ENCODE measurements around the gene GRIP1.

GRIP1 gene

GRCh38 chr12:66409195-66409871 lies 269.5 kb downstream of the GRIP1 start:
- TF ChIP-seq CTCF (conservative IDR thresholded peaks at IDR 0.05): peak; percentile 80
- H3K27ac ChIP-seq: no peak overlapping the region

GRCh38 chr12:66405395-66405794 lies 273.5 kb downstream of the GRIP1 start:
- TF ChIP-seq CTCF (conservative IDR thresholded peaks at IDR 0.05): no peak
- H3K27ac ChIP-seq: no peak overlapping the region

- TF ChIP-seq CTCF (conservative IDR thresholded peaks at IDR 0.05): no peak
- H3K27ac ChIP-seq: peak overlapping the region; percentile 26; the same call in 1 of the 2 replicates
Measured at GRCh38 chr12:66403746-66404145, 275.1 kb downstream of the GRIP1 start.

- no peak overlapping the region for H3K27ac ChIP-seq
- no peak for TF ChIP-seq CTCF (conservative IDR thresholded peaks at IDR 0.05)
Measured at GRCh38 chr12:66399911-66400306, 279.0 kb downstream of the GRIP1 start.

GRCh38 chr12:66398931-66399910 lies 279.7 kb downstream of the GRIP1 start:
- TF ChIP-seq CTCF (conservative IDR thresholded peaks at IDR 0.05): no peak
- no peak overlapping the region for H3K27ac ChIP-seq

DNA sequence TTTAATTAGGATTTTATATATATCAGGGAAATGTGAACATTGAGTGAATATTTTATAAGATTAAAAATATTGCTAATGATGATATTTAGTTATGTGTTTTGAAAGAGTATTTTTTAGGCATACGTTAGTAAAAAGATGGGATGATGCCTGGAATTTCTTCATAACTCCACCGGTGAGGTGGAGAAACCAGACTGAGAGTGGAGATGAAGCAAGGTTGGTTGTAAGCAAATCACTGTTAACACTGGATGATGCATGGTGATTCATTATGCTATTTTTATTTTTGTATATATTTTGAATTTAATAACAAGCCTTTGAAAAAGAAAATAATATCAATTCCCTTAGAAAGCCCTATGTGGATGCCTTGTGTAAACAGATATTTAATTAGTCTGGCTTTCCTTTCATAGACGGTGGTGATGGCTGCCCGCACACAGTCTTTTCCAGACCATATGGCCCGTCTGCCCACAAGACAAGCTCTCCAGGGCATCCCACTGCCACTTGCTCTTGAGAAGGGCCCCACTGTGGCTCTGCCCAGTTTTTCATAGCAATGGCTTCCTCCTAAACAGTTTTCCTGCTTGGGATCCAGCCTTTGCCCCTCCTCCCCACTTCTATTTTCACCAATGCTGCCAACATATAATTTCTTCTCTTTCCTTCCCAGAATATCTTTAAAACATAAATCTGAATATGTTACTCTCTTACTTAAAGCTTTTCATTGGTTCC lies 281.1 kb downstream of the GRIP1 start:
- H3K27ac ChIP-seq: no peak overlapping the region
- TF ChIP-seq CTCF (conservative IDR thresholded peaks at IDR 0.05): no peak

DNA sequence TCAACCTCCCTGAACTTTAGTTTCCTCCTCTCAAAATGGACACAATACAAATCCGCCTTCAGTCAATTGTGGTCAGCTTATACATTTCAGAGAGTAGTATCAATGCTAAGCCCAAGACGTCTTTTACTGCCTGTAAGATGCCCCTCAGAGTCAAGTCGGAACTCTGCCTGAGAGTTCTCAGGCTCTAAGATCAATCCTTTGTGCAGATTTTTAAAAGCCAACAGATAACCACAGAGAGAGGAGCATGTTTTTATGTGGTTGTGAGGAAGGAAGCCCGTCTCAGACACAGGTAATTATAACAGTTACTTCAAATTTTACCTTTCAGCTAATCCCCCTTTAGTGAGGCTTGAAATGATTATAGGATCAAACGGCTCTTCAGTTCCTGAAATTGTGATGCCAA lies 285.0 kb downstream of the GRIP1 start:
- no peak overlapping the region for H3K27ac ChIP-seq
- TF ChIP-seq CTCF (conservative IDR thresholded peaks at IDR 0.05): no peak

Data from VCaP (cell line).